Ascending aorta (tissue), 2 donors: ENCODE data around the gene MAFG. TPM values are rescaled to one million over a fixed set of nuclear protein-coding genes. Genes with fewer than 3 reads are reported as not detected.

ENCODE experiments used
- DNase-seq, 2 donors: peaks; one replicate each; pipeline ENCODE4 v3.0.0-alpha.2; 2019; ENCODE audit warnings: low spot score in 2 of 2
- H3K27ac ChIP-seq, 2 donors: fragments of 200-600 bp; sonication (generic); one replicate each; pipeline ENCODE4 v1.5.1; 2016 to 2017; ENCODE audit warnings: mild to moderate bottlenecking in 1 of 2
- H3K27me3 ChIP-seq: fragments of 200-600 bp; sonication (generic); one replicate; pipeline ENCODE4 v1.5.1; 2017
- H3K36me3 ChIP-seq, 2 donors: fragments of 200-600 bp; sonication (generic); one replicate each; pipeline ENCODE4 v1.5.1; 2016
- H3K4me1 ChIP-seq, 2 donors: fragments of 200-600 bp; sonication (generic); one replicate each; pipeline ENCODE4 v1.5.1; 2016 to 2017; ENCODE audit warnings: mild to moderate bottlenecking in 1 of 2
- H3K4me3 ChIP-seq, 2 donors: fragments of 200-600 bp; sonication (generic); one replicate each; pipeline ENCODE4 v1.5.1; 2016 to 2017; ENCODE audit warnings: mild to moderate bottlenecking in 1 of 2
- H3K9me3 ChIP-seq, 2 donors: fragments of 200-600 bp; sonication (generic); one replicate each; pipeline ENCODE4 v1.5.1; 2016
- CTCF ChIP-seq, 3 experiments: fragments of 200-600 bp in 2 of 3; fragments of 450-650 bp in 1 of 3; sonication (generic) in 2 of 3; IDR thresholded peaks; one replicate each; pipeline ENCODE4 v1.5.1; 2016 to 2019; ENCODE audit warnings: antibody characterized with exemption in 3 of 3, mild to moderate bottlenecking in 1 of 3, moderate library complexity in 1 of 3
- intact Hi-C: fragments of 100-400 bp; cut with DNase I; formaldehyde crosslinking; loops from one replicate; pipeline ENCODE4 v1.15.1; 2023
- total RNA-seq: library from RNA; depleted of rRNA; stranded (reverse); fragments of >200 nt; gene quantifications from one replicate; pipeline ENCODE4 v1.1.0, GENCODE V29; 2016

Gene MAFG
- total RNA-seq, 1 donor from 2014 or later: 28.7 TPM

GRCh38 chr17:81902653-81903414, 24.7 kb downstream of the MAFG start:
- Histone ChIP-seq H3K4me1 (peaks cover 5 to 10% of the 10 kb centered on the region in 2 donors), H3K27ac (peak overlapping the region in 1 of 2 donors; percentile 14), H3K9me3 (no peaks in the 10 kb centered on the region), H3K36me3 (peaks cover 18 to 46% of the 10 kb centered on the region in 2 donors), H3K4me3 (peak overlapping the region in 1 of 2 donors; percentile 65), H3K27me3 (no peaks in the 10 kb centered on the region)
- DNase-seq: no peak
- intact Hi-C loops: no loop called here
- no peak for TF ChIP-seq CTCF (IDR thresholded peaks at IDR 0.05)

- peaks cover 18 to 53% of the 10 kb centered on the region in 2 donors for H3K36me3 ChIP-seq
- intact Hi-C loops: no loop called here
- no peak for TF ChIP-seq CTCF (IDR thresholded peaks at IDR 0.05)
- no peaks in the 10 kb centered on the region for H3K9me3 ChIP-seq
- no peak for DNase-seq
- no peaks in the 10 kb centered on the region for H3K27me3 ChIP-seq
- peaks cover 5 to 10% of the 10 kb centered on the region in 2 donors for H3K4me1 ChIP-seq
- H3K4me3 ChIP-seq: peak within 1 kb of the TSS; percentile 44 to 65
- H3K27ac ChIP-seq: peak within 1 kb of the TSS in 1 of 2 donors; percentile 14
Observed at GRCh38 chr17:81902023-81902652, 25.4 kb downstream of the MAFG start, which contains the start of gene NPB. TSS of gene NPB (plus strand) at chr17:81902238. CDS start at chr17:81902278, 40 bp downstream.

- H3K36me3 ChIP-seq: peaks cover 19 to 56% of the 10 kb centered on the region in 2 donors
- TF ChIP-seq CTCF (IDR thresholded peaks at IDR 0.05): no peak
- H3K27ac ChIP-seq: no peak overlapping the region
- H3K9me3 ChIP-seq: no peaks in the 10 kb centered on the region
- no peak for DNase-seq
- peak overlapping the region; percentile 44 to 65 for H3K4me3 ChIP-seq
- no peaks in the 10 kb centered on the region for H3K27me3 ChIP-seq
- intact Hi-C loops: no loop called here
- H3K4me1 ChIP-seq: peaks cover 5 to 10% of the 10 kb centered on the region in 2 donors
Observed at GRCh38 chr17:81901167-81902022, 26.1 kb downstream of the MAFG start.

GRCh38 chr17:81900181-81900820, 27.2 kb downstream of the MAFG start:
- Histone ChIP-seq H3K9me3 (no peaks in the 10 kb centered on the region), H3K36me3 (peaks cover 24 to 60% of the 10 kb centered on the region in 2 donors), H3K27ac (no peak overlapping the region), H3K27me3 (no peaks in the 10 kb centered on the region), H3K4me3 (no peak overlapping the region), H3K4me1 (peaks cover 5 to 10% of the 10 kb centered on the region in 2 donors)
- no peak for DNase-seq
- no peak for TF ChIP-seq CTCF (IDR thresholded peaks at IDR 0.05)
- intact Hi-C loops: no loop called here
